ENCODE measurements around the gene C11orf68. TPM values are rescaled to one million over a fixed set of nuclear protein-coding genes. Genes with fewer than 3 reads are reported as not detected.

C11orf68 gene
- total and polyA plus RNA-seq, 2 experiments from 2014 or later, result 16.8 to 23.2 TPM

DNA sequence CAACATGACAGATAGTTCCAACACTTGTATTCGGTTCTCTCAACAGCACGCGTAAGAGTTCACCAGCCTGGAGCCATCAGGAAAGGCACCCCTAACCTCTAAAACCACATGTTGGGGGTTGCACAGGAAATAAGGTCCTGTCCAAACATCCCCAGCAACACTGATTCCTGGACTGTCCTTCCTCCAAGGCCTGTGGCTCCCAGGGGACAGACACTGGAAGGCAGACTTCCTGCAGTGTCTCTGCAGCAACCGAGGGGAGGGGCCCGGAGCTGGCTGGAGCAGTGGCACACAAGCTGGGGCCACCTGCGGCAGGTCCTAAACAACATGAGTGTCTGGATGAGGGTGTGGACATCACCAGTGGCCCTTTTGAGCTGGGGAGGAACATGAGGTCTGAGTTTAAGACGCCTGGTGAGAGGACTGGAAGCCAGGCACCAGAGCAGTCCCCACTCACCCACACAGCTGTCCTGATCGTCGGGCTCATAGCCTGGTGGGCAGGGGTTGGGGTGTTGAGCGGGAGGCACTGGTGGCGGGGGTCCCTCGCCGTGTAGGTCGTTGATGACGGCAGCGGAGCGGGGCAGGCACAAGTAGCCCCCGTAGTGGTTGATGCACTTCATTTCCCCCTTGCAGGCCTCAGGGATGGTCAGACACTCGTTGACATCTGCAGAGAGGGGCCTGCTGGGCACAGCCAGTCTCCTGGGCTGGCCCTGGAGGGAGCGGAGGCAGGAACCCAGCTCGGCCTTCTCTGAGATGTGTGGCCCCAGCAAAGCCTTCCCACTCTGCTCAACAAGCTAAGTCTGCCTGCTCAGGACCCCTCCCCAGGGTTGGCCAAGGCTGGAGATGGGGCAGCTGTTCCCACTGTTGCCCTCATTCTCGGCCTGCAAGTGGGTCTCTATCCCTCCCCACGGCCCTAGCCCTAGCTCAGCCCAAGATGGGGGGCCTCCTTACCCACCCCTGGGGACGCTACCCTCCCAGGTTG is 47.9 kb downstream of the C11orf68 start (continued):
- TF ChIP-seq, protein P1, sequence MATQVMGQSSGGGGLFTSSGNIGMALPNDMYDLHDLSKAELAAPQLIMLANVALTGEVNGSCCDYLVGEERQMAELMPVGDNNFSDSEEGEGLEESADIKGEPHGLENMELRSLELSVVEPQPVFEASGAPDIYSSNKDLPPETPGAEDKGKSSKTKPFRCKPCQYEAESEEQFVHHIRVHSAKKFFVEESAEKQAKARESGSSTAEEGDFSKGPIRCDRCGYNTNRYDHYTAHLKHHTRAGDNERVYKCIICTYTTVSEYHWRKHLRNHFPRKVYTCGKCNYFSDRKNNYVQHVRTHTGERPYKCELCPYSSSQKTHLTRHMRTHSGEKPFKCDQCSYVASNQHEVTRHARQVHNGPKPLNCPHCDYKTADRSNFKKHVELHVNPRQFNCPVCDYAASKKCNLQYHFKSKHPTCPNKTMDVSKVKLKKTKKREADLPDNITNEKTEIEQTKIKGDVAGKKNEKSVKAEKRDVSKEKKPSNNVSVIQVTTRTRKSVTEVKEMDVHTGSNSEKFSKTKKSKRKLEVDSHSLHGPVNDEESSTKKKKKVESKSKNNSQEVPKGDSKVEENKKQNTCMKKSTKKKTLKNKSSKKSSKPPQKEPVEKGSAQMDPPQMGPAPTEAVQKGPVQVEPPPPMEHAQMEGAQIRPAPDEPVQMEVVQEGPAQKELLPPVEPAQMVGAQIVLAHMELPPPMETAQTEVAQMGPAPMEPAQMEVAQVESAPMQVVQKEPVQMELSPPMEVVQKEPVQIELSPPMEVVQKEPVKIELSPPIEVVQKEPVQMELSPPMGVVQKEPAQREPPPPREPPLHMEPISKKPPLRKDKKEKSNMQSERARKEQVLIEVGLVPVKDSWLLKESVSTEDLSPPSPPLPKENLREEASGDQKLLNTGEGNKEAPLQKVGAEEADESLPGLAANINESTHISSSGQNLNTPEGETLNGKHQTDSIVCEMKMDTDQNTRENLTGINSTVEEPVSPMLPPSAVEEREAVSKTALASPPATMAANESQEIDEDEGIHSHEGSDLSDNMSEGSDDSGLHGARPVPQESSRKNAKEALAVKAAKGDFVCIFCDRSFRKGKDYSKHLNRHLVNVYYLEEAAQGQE (IDR thresholded peaks at IDR 0.05; ENCODE audit: unreplicated experiment), result no peak
- TF ChIP-seq ZNF331 (CRISPR knock-in tag; IDR thresholded peaks at IDR 0.05; ENCODE audit: low read depth), result no peak
- no peak for TF ChIP-seq JUNB (IDR thresholded peaks at IDR 0.05; ENCODE audit: unreplicated experiment)
- TF ChIP-seq ZNF114 (CRISPR knock-in tag; IDR thresholded peaks at IDR 0.05), result no peak
- TF ChIP-seq EZH2phosphoT487 (IDR thresholded peaks at IDR 0.05; ENCODE audit: unreplicated experiment), result no peak
- TF ChIP-seq, protein P2, sequence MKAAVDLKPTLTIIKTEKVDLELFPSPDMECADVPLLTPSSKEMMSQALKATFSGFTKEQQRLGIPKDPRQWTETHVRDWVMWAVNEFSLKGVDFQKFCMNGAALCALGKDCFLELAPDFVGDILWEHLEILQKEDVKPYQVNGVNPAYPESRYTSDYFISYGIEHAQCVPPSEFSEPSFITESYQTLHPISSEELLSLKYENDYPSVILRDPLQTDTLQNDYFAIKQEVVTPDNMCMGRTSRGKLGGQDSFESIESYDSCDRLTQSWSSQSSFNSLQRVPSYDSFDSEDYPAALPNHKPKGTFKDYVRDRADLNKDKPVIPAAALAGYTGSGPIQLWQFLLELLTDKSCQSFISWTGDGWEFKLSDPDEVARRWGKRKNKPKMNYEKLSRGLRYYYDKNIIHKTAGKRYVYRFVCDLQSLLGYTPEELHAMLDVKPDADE (IDR thresholded peaks at IDR 0.05), result no peak
- no peak for TF ChIP-seq STAT1 (IDR thresholded peaks at IDR 0.05; ENCODE audit: unreplicated experiment)
- TF ChIP-seq, protein P3, sequence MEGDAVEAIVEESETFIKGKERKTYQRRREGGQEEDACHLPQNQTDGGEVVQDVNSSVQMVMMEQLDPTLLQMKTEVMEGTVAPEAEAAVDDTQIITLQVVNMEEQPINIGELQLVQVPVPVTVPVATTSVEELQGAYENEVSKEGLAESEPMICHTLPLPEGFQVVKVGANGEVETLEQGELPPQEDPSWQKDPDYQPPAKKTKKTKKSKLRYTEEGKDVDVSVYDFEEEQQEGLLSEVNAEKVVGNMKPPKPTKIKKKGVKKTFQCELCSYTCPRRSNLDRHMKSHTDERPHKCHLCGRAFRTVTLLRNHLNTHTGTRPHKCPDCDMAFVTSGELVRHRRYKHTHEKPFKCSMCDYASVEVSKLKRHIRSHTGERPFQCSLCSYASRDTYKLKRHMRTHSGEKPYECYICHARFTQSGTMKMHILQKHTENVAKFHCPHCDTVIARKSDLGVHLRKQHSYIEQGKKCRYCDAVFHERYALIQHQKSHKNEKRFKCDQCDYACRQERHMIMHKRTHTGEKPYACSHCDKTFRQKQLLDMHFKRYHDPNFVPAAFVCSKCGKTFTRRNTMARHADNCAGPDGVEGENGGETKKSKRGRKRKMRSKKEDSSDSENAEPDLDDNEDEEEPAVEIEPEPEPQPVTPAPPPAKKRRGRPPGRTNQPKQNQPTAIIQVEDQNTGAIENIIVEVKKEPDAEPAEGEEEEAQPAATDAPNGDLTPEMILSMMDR (conservative IDR thresholded peaks at IDR 0.05; ENCODE audit: low read depth in 2 of 2), result no peak
- no peak for TF ChIP-seq CREB1 (CRISPR knock-in tag; IDR thresholded peaks at IDR 0.05; ENCODE audit: low read depth)

DNA sequence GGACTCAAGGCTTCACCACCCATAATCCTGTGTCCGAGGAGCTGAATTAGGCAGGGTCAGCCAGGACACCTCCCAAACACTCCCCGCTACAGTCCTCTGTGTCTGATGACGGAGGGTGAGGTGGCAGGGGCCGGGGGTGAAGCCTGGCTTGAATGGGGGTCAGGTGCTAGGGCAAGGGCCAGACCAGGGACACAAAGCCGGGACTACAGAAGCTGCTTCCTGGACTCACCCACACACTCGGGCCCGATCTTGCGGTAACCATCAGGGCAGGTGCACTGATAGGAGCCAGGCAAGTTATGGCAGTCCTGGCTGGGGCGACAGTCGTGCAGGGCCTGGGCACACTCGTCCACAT is 48.6 kb downstream of the C11orf68 start:
- no peak overlapping the region for H3K27ac ChIP-seq (ENCODE audit: low read depth)
- H3K4me1 Mint-ChIP-seq, result peaks cover 8% of the 10 kb centered on the region
- no peaks in the 10 kb centered on the region; the same call in 1 of the 2 replicates for H3K4me1 ChIP-seq (ENCODE audit: insufficient read depth)
- no peak overlapping the region for H3K27ac Mint-ChIP-seq
- H3K4me3 ChIP-seq, result no peak overlapping the region
- peaks cover 4% of the 10 kb centered on the region; the same call in 1 of the 3 replicates for H3K36me3 Mint-ChIP-seq (ENCODE audit: low read depth)
- no peaks in the 10 kb centered on the region for H3K9me2 ChIP-seq (ENCODE audit: insufficient read depth)
- no peaks in the 10 kb centered on the region; the same call in 2 of the 3 replicates for H3K9me3 Mint-ChIP-seq
- DNase-seq (ENCODE audit: low spot score) (no peak), ATAC-seq (no peak)
- H3K27me3 Mint-ChIP-seq (ENCODE audit: insufficient read depth, low read depth, poor library complexity), result peaks cover 40% of the 10 kb centered on the region
- H3K79me2 ChIP-seq (replicated peaks; ENCODE audit: insufficient read depth), result no peaks in the 10 kb centered on the region
- no peak overlapping the region for H3K4me3 Mint-ChIP-seq
- H3K27me3 ChIP-seq (ENCODE audit: insufficient read depth), result peaks cover 29% of the 10 kb centered on the region
- peaks cover 9% of the 10 kb centered on the region; the same call in 1 of the 2 replicates for H3F3A ChIP-seq (replicated peaks; ENCODE audit: low read depth)
- H3K36me3 ChIP-seq (ENCODE audit: insufficient read depth), result no peaks in the 10 kb centered on the region; the same call in 1 of the 2 replicates
- H3K4me2 ChIP-seq, result no peak overlapping the region
- H4K20me1 ChIP-seq (replicated peaks; ENCODE audit: insufficient read depth), result no peaks in the 10 kb centered on the region; the same call in 1 of the 2 replicates
- no peak overlapping the region for H2AFZ ChIP-seq
- no peak for TF ChIP-seq ZNF331 (CRISPR knock-in tag; IDR thresholded peaks at IDR 0.05; ENCODE audit: low read depth)
- no peak for TF ChIP-seq ZNF114 (CRISPR knock-in tag; IDR thresholded peaks at IDR 0.05)
- TF ChIP-seq NANOG (IDR thresholded peaks at IDR 0.05; ENCODE audit: borderline replicate concordance), result no peak
- TF ChIP-seq, protein P1 (IDR thresholded peaks at IDR 0.05; ENCODE audit: unreplicated experiment), result no peak
- no peak for TF ChIP-seq CREB1 (CRISPR knock-in tag; IDR thresholded peaks at IDR 0.05; ENCODE audit: low read depth)
- TF ChIP-seq JUNB (IDR thresholded peaks at IDR 0.05; ENCODE audit: unreplicated experiment), result no peak
- TF ChIP-seq POLR2AphosphoS5 (IDR thresholded peaks at IDR 0.05; ENCODE audit: low read depth), result no peak
- TF ChIP-seq, protein P2 (IDR thresholded peaks at IDR 0.05), result no peak
- TF ChIP-seq EZH2phosphoT487 (IDR thresholded peaks at IDR 0.05; ENCODE audit: unreplicated experiment), result no peak
